WTC11 (cell line): Measurements from ENCODE around the gene OTOG. TPM values are rescaled to one million over a fixed set of nuclear protein-coding genes. Genes with fewer than 3 reads are reported as not detected.

ENCODE experiments used
- ATAC-seq: fragments of 200-7000 bp; cut with Tn5 transposase; 2 replicates; pipeline ENCODE4 v1.10.0; 2021; ENCODE audit warnings: mild to moderate bottlenecking, moderate library complexity
- CTCF ChIA-PET: fragments of 300-600 bp; sonication (Branson Sonifier 250); formaldehyde crosslinking; loops from one replicate; lab custom pipeline; 2021; ENCODE audit warnings: antibody characterized with exemption; lab: Charles Lee
- POLR2A ChIA-PET: fragments of 350-600 bp; sonication (Branson Sonifier 250); formaldehyde crosslinking; loops from one replicate; lab custom pipeline; 2021; ENCODE audit warnings: antibody characterized with exemption; lab: Charles Lee
- DNase-seq: peaks from one replicate; pipeline ENCODE4 v3.0.0; 2021; ENCODE audit warnings: low spot score
- H3K27ac Mint-ChIP-seq: 2 replicates; pipeline ENCODE4 v1.8.0; 2021; ENCODE audit warnings: mixed read lengths
- H3K27me3 Mint-ChIP-seq: 2 replicates; pipeline ENCODE4 v1.8.0; 2021; ENCODE audit warnings: low read depth, mild to moderate bottlenecking, moderate library complexity, mixed read lengths
- H3K36me3 Mint-ChIP-seq: 2 replicates; pipeline ENCODE4 v1.8.0; 2021; ENCODE audit warnings: mixed read lengths
- H3K4me1 Mint-ChIP-seq: 2 replicates; pipeline ENCODE4 v1.8.0; 2022; ENCODE audit warnings: mixed read lengths
- H3K4me3 Mint-ChIP-seq: 2 replicates; pipeline ENCODE4 v1.8.0; 2021; ENCODE audit warnings: mild to moderate bottlenecking, moderate library complexity, mixed read lengths
- H3K9me3 Mint-ChIP-seq: 2 replicates; pipeline ENCODE4 v1.8.0; 2021; ENCODE audit warnings: mixed read lengths
- ATF2 ChIP-seq: sonication (generic); formaldehyde crosslinking; IDR thresholded peaks from 2 replicates; pipeline ENCODE4 v1.8.1; 2022; ENCODE audit warnings: low read depth, missing genetic modification reagents, borderline replicate concordance
- CTCF ChIP-seq: fragments of 200-600 bp; IDR thresholded peaks from 2 replicates; pipeline ENCODE4 v1.8.0; 2022; ENCODE audit warnings: antibody characterized with exemption
- EMX1 ChIP-seq: fragments of 250-450 bp; sonication (Bioruptor Pico); IDR thresholded peaks from 2 replicates; pipeline ENCODE4 v1.8.0; 2021; ENCODE audit warnings: mild to moderate bottlenecking
- ESRRA ChIP-seq: sonication (generic); formaldehyde crosslinking; IDR thresholded peaks from 2 replicates; pipeline ENCODE4 v1.8.1; 2022; ENCODE audit warnings: mild to moderate bottlenecking, missing genetic modification reagents, borderline replicate concordance
- FOXJ3 ChIP-seq: sonication (generic); formaldehyde crosslinking; IDR thresholded peaks from 2 replicates; pipeline ENCODE4 v1.9.0; 2021; ENCODE audit warnings: missing genetic modification reagents, mild to moderate bottlenecking, borderline replicate concordance
- GABPB1 ChIP-seq: sonication (generic); formaldehyde crosslinking; IDR thresholded peaks from 2 replicates; pipeline ENCODE4 v1.8.1; 2023; ENCODE audit warnings: mild to moderate bottlenecking, missing genetic modification reagents
- GRHL2 ChIP-seq: fragments of 250-450 bp; sonication (Bioruptor Pico); IDR thresholded peaks from 2 replicates; pipeline ENCODE4 v1.8.0; 2022; ENCODE audit warnings: mild to moderate bottlenecking, moderate library complexity; ENCODE audit not compliant: insufficient replicate concordance, severe bottlenecking
- MXD4 ChIP-seq: fragments of 250-450 bp; sonication (Bioruptor Pico); IDR thresholded peaks from 2 replicates; pipeline ENCODE4 v1.8.0; 2021; ENCODE audit warnings: mild to moderate bottlenecking, moderate library complexity, borderline replicate concordance
- NFE2L1 ChIP-seq: sonication (generic); formaldehyde crosslinking; IDR thresholded peaks from 2 replicates; pipeline ENCODE4 v1.8.1; 2023; ENCODE audit warnings: missing genetic modification reagents
- RORB ChIP-seq: fragments of 250-450 bp; sonication (Bioruptor Pico); IDR thresholded peaks from 2 replicates; pipeline ENCODE4 v1.9.0; 2021; ENCODE audit warnings: mild to moderate bottlenecking
- SMAD3 ChIP-seq: sonication (generic); formaldehyde crosslinking; IDR thresholded peaks from 2 replicates; pipeline ENCODE4 v1.8.0; 2022; ENCODE audit warnings: missing genetic modification reagents, mild to moderate bottlenecking, borderline replicate concordance
- SMAD4 ChIP-seq: sonication (generic); formaldehyde crosslinking; IDR thresholded peaks from 2 replicates; pipeline ENCODE4 v1.8.0; 2022; ENCODE audit warnings: mild to moderate bottlenecking, missing genetic modification reagents
- ZBTB21 ChIP-seq: sonication (generic); formaldehyde crosslinking; IDR thresholded peaks from 2 replicates; pipeline ENCODE4 v1.8.1; 2023; ENCODE audit warnings: mild to moderate bottlenecking, missing genetic modification reagents, borderline replicate concordance
- ZMAT4 ChIP-seq: fragments of 250-450 bp; sonication (Bioruptor Pico); IDR thresholded peaks from 2 replicates; pipeline ENCODE4 v1.9.0; 2021; ENCODE audit warnings: mild to moderate bottlenecking
- ZNF232 ChIP-seq: sonication (generic); formaldehyde crosslinking; IDR thresholded peaks from 2 replicates; pipeline ENCODE4 v1.8.0; 2022; ENCODE audit warnings: mild to moderate bottlenecking, missing genetic modification reagents
- ZNF317 ChIP-seq: sonication (generic); formaldehyde crosslinking; IDR thresholded peaks from 2 replicates; pipeline ENCODE4 v1.8.1; 2023; ENCODE audit warnings: low read depth, mild to moderate bottlenecking, moderate library complexity, missing genetic modification reagents, borderline replicate concordance
- total RNA-seq: library from RNA; stranded (reverse); gene quantifications from 3 replicates; pipeline ENCODE4 v1.2.3, GENCODE V29; 2021
- TF ChIP-seq, protein P1 (sequence below): sonication (generic); formaldehyde crosslinking; IDR thresholded peaks from 2 replicates; pipeline ENCODE4 v1.8.1; 2022; ENCODE audit warnings: missing genetic modification reagents, borderline replicate concordance
- TF ChIP-seq, protein P2 (sequence below): fragments of 250-450 bp; sonication (Bioruptor Pico); IDR thresholded peaks from 2 replicates; pipeline ENCODE4 v1.8.0; 2021; ENCODE audit warnings: mild to moderate bottlenecking
- TF ChIP-seq, protein P3 (sequence below): fragments of 250-450 bp; sonication (Bioruptor Pico); IDR thresholded peaks from 2 replicates; pipeline ENCODE4 v1.9.0; 2021; ENCODE audit warnings: mild to moderate bottlenecking
- TF ChIP-seq, protein P4 (sequence below): fragments of 250-450 bp; sonication (Bioruptor Pico); IDR thresholded peaks from 2 replicates; pipeline ENCODE4 v1.9.0; 2021; ENCODE audit warnings: moderate library complexity, mild to moderate bottlenecking, inconsistent platforms, borderline replicate concordance

The OTOG gene
- total RNA-seq, 1 experiment from 2014 or later: 1.4 TPM

DNA sequence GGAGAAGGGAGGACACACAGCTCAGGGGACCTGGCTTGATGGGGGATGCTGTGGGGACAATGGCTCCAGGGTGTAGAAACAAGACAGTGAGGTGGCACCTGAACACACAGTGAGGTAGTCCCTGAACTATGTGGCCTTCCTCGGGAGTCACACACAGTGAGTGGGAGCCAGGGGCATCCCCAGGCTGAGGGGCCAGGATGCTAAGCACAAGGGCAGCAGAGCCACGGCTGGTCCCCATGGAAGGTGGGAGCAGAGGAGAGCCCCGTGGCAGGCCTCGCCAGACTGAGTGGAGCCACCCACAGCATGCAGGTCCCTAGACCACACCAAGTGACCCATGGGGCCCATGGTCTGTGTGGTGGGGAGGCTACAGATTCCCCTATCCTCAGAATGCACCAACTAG lies 44.4 kb upstream of the OTOG start:
- 0 out of 2 replicates have a peak, but pooled peaks cover 2% of the 10 kb centered on the region for H3K4me1 Mint-ChIP-seq
- H3K27me3 Mint-ChIP-seq: peaks cover 2% of the 10 kb centered on the region; the same call in 1 of the 2 replicates
- ATAC-seq (no peak), DNase-seq (no peak)
- H3K27ac Mint-ChIP-seq: no peak overlapping the region
- TF ChIP-seq NFE2L1 (CRISPR knock-in tag) (no peak), MXD4 (CRISPR knock-in tag) (no peak), SMAD4 (CRISPR knock-in tag) (no peak), ZBTB21 (CRISPR knock-in tag) (no peak), ZNF317 (no peak)
- TF ChIP-seq, protein P1, sequence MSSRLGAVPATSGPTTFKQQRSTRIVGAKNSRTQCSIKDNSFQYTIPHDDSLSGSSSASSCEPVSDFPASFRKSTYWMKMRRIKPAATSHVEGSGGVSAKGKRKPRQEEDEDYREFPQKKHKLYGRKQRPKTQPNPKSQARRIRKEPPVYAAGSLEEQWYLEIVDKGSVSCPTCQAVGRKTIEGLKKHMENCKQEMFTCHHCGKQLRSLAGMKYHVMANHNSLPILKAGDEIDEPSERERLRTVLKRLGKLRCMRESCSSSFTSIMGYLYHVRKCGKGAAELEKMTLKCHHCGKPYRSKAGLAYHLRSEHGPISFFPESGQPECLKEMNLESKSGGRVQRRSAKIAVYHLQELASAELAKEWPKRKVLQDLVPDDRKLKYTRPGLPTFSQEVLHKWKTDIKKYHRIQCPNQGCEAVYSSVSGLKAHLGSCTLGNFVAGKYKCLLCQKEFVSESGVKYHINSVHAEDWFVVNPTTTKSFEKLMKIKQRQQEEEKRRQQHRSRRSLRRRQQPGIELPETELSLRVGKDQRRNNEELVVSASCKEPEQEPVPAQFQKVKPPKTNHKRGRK (CRISPR knock-in tag): no peak
- H3K4me3 Mint-ChIP-seq: no peak overlapping the region
- H3K36me3 Mint-ChIP-seq: no peaks in the 10 kb centered on the region
- CTCF ChIA-PET: interaction anchor here (1.9 to 13.3 kb wide), 5 partner anchors 25 to 119 kb away, joined by 4 to 120 read pairs (median 31); partner anchors contain the start of genes ABCC8 and KCNJ11
- H3K9me3 Mint-ChIP-seq: no peaks in the 10 kb centered on the region
- POLR2A ChIA-PET: no interaction called here

DNA sequence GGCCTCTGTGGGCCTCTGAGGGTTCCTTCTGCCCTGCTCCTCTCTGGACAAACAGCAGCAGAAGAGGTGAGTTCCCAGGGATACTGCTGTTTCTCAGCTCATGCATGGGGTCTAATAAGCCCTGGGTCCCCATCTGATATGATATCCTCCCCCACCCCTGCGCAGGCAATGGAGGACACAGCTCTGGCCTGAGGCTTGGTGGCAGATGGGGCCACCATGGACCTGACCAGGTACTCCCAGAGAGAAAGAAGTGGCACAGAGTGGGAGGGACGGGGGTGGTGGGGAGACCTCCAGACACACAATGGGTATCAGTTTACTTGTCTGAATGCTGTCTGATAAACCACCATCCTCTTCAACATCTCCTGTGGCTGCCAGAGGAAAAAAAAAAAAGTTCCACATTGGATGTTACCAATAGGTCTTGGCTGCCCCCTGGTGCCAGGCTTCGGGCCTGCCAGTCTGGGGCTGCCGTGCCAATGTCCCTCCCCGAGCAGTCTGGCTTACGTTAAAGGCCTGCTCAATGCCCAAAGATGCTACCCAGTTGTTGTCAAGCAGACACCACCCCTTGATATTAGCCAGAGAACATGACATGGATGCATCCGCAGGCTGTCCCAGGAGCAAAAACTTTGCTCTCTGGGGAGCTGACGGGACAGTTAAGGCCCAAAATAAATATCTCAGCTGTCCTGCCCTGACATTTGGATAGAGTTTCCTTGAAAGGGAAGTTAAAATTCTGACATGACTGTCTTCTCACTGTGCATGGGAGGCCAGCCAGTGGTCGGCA lies 42.5 kb upstream of the OTOG start:
- no peak overlapping the region for H3K4me3 Mint-ChIP-seq
- TF ChIP-seq ESRRA (no peak), CTCF (peak; percentile 85)
- TF ChIP-seq, all 79 proteins: peak for 1
- Mint-ChIP-seq H3K36me3 (no peaks in the 10 kb centered on the region), H3K27ac (no peak overlapping the region), H3K27me3 (peaks cover 2% of the 10 kb centered on the region; the same call in 1 of the 2 replicates), H3K9me3 (no peaks in the 10 kb centered on the region), H3K4me1 (no peaks in the 10 kb centered on the region)
- POLR2A ChIA-PET: interaction anchor here (0.6 kb wide), 1 partner anchor 9 kb away, joined by 3 read pairs; no protein-coding TSS in a partner anchor
- ATAC-seq (peak; percentile 86), DNase-seq (peak; percentile 84)
- CTCF ChIA-PET: interaction anchor here (1.0 to 13.3 kb wide), 11 partner anchors 11 to 160 kb away, joined by 3 to 120 read pairs (median 4); partner anchors contain the start of genes ABCC8 and KCNJ11

DNA sequence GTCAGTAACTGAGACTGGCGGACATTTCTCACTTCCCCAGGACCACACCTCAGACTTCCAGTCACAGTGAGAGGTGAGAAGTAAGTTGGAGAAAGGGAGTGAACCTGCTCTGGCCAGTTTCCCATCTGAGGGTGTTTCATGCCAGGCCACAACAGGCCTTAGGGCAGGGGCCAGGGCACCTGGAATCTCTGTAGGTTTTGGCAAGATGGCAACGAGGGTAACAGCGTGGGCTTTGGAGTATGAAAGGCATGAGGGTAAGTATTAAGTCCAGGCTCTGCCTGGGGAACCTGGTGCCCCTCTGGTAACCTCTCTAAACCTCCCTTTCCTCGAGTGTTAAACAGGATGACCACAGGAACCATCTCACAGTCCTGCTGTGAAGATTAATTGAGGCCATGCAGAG lies 41.9 kb upstream of the OTOG start:
- CTCF ChIA-PET: interaction anchor here (1.0 to 13.3 kb wide), 8 partner anchors 11 to 161 kb away, joined by 3 to 120 read pairs (median 12); partner anchors contain the start of gene KCNJ11
- ATAC-seq (no peak), DNase-seq (no peak)
- H3K4me3 Mint-ChIP-seq: no peak overlapping the region
- H3K27me3 Mint-ChIP-seq: no peaks in the 10 kb centered on the region
- no peak overlapping the region for H3K27ac Mint-ChIP-seq
- POLR2A ChIA-PET: no interaction called here
- H3K36me3 Mint-ChIP-seq: no peaks in the 10 kb centered on the region
- H3K4me1 Mint-ChIP-seq: no peaks in the 10 kb centered on the region
- no peaks in the 10 kb centered on the region for H3K9me3 Mint-ChIP-seq
- TF ChIP-seq ZBTB21 (CRISPR knock-in tag): no peak
- no peak for TF ChIP-seq ZMAT4 (CRISPR knock-in tag)
- no peak for TF ChIP-seq SMAD3 (CRISPR knock-in tag)
- TF ChIP-seq, protein P2, sequence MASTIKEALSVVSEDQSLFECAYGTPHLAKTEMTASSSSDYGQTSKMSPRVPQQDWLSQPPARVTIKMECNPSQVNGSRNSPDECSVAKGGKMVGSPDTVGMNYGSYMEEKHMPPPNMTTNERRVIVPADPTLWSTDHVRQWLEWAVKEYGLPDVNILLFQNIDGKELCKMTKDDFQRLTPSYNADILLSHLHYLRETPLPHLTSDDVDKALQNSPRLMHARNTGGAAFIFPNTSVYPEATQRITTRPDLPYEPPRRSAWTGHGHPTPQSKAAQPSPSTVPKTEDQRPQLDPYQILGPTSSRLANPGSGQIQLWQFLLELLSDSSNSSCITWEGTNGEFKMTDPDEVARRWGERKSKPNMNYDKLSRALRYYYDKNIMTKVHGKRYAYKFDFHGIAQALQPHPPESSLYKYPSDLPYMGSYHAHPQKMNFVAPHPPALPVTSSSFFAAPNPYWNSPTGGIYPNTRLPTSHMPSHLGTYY (CRISPR knock-in tag): no peak
- TF ChIP-seq GRHL2 (CRISPR knock-in tag): no peak
- no peak for TF ChIP-seq SMAD4 (CRISPR knock-in tag)
- no peak for TF ChIP-seq RORB (CRISPR knock-in tag)
- TF ChIP-seq ATF2 (CRISPR knock-in tag): no peak
- TF ChIP-seq, protein P3, sequence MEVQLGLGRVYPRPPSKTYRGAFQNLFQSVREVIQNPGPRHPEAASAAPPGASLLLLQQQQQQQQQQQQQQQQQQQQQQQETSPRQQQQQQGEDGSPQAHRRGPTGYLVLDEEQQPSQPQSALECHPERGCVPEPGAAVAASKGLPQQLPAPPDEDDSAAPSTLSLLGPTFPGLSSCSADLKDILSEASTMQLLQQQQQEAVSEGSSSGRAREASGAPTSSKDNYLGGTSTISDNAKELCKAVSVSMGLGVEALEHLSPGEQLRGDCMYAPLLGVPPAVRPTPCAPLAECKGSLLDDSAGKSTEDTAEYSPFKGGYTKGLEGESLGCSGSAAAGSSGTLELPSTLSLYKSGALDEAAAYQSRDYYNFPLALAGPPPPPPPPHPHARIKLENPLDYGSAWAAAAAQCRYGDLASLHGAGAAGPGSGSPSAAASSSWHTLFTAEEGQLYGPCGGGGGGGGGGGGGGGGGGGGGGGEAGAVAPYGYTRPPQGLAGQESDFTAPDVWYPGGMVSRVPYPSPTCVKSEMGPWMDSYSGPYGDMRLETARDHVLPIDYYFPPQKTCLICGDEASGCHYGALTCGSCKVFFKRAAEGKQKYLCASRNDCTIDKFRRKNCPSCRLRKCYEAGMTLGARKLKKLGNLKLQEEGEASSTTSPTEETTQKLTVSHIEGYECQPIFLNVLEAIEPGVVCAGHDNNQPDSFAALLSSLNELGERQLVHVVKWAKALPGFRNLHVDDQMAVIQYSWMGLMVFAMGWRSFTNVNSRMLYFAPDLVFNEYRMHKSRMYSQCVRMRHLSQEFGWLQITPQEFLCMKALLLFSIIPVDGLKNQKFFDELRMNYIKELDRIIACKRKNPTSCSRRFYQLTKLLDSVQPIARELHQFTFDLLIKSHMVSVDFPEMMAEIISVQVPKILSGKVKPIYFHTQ (CRISPR knock-in tag): no peak
- no peak for TF ChIP-seq ZNF232 (CRISPR knock-in tag)
- TF ChIP-seq FOXJ3 (CRISPR knock-in tag): no peak
- no peak for TF ChIP-seq GABPB1 (CRISPR knock-in tag)
- TF ChIP-seq EMX1: no peak
- TF ChIP-seq, protein P4, sequence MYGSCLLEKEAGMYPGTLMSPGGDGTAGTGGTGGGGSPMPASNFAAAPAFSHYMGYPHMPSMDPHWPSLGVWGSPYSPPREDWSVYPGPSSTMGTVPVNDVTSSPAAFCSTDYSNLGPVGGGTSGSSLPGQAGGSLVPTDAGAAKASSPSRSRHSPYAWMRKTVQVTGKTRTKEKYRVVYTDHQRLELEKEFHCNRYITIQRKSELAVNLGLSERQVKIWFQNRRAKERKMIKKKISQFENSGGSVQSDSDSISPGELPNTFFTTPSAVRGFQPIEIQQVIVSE (CRISPR knock-in tag): no peak
